ENCODE data around the gene GRIA3.
"Not testable (repeated sequence)": the region's sequence is repeated elsewhere in the genome, so short reads cannot be mapped to it uniquely, and the experiment has no call there.

GRCh38 chrX:123283407-123283806 is 99.3 kb downstream of the GRIA3 start:
- not testable (repeated sequence) for TF ChIP-seq POLR2A (IDR thresholded peaks at IDR 0.05; ENCODE audit: low read length); GATA1 (IDR thresholded peaks at IDR 0.05; ENCODE audit: low read depth, low read length)
